LNCAP (cell line): ENCODE data around the gene FAM53A.

Experiments
- TF ChIP-seq, protein P1 (sequence below): fragments of 450-650 bp; IDR thresholded peaks from 2 replicates; pipeline ENCODE4 v1.5.1; 2017; ENCODE audit warnings: mild to moderate bottlenecking

FAM53A gene

DNA sequence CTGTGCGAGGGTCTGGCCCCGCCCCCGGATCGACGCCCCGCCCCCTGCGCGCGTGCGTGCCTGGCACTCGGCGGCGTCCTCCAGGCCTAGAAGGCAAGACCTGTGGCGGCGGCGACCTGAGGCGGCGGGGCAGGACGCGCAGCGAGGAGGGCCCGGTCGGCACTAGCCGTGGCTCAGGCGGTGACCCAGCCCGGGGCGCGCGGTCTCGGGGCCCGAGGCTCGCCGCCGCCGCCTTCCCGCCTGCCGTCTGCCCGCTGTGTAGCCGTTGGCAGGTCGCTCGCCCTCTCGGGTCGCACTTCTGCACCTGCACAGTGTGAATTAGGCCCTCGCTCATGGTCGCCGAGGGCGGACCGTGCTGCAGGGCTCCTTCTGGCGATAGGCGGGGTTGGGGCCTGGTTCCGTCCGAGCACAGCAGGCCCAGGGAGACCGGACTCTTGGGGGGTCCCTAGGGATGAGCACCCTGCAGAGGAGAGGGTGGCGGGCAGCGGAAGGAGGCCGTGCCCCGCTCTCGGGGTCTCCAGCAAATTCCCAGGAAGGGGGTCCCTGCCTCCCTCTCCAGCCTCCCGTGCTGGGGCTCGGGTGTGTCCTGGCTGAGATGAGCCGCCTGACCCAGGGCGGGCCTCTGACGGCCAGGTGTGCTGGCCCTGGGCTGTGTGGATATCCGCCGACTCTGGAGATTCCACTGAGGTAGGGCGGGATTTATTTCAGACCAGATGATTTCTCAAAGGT, 557 bp upstream of the FAM53A start:
- TF ChIP-seq, protein P1, sequence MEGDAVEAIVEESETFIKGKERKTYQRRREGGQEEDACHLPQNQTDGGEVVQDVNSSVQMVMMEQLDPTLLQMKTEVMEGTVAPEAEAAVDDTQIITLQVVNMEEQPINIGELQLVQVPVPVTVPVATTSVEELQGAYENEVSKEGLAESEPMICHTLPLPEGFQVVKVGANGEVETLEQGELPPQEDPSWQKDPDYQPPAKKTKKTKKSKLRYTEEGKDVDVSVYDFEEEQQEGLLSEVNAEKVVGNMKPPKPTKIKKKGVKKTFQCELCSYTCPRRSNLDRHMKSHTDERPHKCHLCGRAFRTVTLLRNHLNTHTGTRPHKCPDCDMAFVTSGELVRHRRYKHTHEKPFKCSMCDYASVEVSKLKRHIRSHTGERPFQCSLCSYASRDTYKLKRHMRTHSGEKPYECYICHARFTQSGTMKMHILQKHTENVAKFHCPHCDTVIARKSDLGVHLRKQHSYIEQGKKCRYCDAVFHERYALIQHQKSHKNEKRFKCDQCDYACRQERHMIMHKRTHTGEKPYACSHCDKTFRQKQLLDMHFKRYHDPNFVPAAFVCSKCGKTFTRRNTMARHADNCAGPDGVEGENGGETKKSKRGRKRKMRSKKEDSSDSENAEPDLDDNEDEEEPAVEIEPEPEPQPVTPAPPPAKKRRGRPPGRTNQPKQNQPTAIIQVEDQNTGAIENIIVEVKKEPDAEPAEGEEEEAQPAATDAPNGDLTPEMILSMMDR = no peak

DNA sequence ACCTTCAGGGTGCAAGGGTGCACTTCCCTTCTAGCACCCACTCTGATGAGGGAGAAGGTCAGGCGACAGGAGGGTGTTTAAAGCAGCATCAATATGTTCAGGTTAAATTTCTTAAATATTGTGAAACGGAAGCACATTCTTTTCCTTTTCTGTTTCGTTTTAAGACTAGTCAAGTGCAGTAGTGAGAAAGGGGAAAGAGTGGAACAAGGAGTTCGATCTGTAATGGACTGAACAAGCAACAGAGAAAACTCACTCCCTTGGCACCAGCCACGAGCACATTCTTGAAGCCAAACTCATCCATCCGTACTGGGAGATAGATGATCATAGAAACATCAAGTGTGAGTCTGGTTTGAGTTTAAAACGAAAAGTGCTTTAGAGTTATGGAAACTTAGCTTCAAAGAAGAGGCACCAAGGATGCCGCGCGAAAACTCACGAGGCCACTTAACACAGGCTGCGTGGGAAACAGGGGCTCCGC, 815 bp downstream of the FAM53A start:
- TF ChIP-seq, protein P1 = no peak

DNA sequence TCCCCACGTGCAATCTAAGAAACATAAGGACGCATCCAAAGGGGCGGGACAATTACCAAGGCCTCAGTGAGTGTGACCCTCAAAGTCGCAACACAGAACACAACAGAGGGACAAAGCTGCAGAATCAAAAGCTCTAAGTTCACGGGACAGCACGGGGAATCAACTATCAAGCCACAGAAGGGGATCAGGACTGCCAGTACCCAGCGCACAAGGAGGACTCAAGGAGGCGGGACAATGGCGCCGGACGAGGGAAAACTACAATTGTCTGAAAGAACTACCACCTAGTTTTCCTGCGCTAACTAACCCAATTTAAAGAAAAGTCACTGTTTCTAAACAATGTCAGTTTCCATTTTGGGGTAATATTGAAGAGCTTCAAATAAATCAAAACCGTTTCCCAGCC, 1.3 kb downstream of the FAM53A start:
- TF ChIP-seq, protein P1 = no peak

DNA sequence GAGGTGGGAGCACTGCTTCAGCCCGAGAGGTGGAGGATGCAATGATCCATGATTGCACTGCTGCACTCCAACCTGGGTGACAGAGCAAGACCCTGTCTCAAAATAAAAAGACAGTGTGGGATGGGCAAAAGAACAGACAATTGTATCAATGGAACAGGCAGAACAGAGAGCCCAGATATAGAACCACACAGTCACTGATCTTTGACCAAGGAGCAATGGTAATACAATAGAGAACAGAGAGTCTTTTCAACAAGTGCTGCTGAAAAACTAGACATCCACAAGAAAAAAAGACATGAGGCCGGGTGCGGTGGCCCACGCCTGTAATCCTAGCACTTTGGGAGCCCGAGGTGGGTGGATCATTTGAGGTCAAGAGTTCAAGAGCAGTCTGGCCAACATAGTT, 5.9 kb downstream of the FAM53A start:
- TF ChIP-seq, protein P1 = no peak

DNA sequence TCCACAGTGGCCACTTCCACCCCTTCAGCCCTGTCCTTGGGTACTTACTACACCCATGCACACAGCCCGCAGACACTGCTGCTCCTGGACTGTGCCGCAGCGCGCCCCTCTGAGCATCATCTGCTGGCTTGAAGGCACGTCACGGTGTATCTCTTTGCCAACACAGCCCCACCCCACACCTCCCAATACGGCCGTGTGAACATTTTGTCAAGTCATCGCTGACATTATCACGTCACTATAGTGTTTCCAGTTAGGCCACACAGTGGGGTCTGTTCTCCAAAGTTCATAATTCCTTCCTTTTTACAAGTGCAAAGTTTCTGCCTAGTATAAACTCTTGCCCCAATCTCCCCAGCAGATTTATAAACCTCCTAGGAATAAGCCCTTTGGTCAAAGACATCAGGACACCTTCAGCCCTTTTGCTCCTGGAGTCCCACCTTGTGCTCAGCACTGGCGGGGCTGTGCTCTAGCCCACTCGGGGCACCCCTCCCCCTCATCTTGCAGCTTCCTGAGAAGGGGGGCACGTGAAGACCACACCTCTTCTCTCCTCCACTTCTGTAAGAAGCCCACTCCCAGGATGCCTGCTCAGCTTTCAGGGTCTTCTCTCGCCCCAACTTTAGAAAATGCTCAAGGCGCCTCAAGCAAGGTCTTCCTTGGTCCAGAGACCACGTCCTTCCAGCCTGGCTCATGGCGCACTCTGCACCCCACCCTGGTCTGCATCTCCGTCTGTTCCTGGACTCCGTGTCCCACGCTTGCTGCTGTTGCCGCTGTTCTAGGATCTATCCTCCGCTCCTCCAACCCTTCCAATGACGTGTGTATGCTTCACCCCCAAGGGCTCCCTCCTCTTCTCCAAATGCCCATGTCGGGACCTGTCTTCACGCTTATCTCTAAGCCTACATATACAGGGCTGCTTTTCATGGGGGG, 7.2 kb downstream of the FAM53A start:
- TF ChIP-seq, protein P1 = no peak

DNA sequence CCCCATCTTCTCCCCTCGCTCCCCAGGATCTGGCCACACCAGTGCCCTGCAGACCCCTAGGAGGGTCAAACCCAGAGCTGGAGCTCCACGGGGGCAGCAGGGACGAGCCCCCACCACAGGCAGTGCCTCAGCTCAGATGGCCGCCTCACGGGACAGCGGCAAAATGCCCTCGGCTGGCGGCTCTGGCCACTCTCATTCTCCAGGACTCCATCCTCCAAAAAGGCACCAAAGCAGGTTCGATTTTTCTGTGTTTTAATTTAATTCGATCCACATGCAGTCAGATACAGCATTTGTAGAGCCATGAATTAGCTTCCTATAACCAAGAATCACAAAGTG, 8.3 kb downstream of the FAM53A start:
- TF ChIP-seq, protein P1 = no peak

DNA sequence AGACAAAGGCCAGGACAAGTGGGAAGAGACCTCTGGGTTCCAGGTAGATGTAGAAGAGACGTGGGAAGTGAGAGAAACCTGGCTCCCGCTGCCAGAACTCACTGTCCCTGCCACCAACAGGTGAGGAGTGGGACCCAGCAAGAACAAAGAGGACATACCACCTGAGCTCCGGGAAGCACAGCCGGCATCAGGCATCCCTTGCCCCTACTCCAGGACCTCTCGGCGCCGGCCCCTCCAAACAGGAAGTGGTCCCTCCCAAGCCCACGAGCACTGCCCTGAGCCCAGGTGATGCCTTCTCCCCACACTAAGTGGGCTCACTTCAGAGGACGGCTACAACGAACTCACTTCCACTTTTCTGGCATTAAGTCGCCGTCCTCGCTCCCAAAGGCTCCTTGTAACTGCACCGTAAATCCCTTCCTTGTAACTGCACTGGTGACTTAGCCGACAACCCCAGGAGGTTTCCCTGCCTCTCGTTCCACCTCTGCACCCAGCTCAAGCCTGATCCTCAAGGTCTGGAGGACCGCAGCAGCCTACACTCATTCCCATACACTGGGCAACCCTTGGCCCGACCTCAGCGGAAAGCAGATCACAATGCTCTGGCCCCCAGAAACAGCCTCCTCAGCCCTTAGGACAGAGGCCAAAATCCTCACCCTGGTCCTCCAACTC, 8.8 kb downstream of the FAM53A start:
- TF ChIP-seq, protein P1 = no peak
